ENCODE results near the gene ESPL1.
"Not testable (repeated sequence)": the region's sequence is repeated elsewhere in the genome, so short reads cannot be mapped to it uniquely, and the experiment has no call there.

ESPL1 gene

DNA sequence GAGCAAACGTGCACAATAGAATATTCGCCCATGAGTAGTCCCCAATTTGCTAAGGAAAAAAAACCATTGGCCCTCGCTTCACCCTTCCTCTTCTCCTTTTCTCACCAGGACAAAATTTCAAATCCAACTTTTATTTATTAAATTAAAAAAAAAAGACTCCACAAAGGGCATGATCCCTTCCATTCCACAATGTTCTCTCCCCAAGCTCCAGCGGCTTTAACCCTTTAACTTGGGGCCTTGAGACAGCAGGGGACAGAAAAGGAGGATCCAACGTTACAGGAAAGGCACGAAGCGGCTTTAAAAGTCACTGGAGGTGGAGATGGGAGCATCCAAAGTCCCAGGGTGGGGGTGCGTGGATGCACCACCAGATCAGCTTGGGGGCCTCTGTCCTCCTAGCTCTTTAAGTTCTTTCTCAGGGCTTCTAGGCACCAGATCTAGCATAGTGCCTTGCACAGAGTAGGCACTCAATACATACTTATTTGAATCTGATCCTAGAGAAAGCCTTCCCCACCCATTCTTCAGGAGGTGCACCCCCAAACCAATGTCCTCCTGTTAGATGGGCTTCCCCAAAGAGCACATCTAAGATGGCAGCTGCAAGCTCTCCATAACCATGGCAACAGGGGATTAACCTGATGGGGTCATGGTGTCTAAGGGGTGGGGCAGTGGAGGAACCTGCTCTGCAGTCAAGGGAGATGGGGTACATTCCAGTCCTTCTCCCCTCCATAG, 58.5 kb downstream of the ESPL1 start:
- DNase-seq: no peak
- in situ Hi-C loops (cut with MboI; ENCODE audit: low pct_unique_long_range_greater_than_20kb, low sequenced_read_pairs): no loop called here

GRCh38 chr12:53327435-53328042, 59.4 kb downstream of the ESPL1 start:
- peak; percentile 49 for DNase-seq
- in situ Hi-C loops (cut with MboI; ENCODE audit: low pct_unique_long_range_greater_than_20kb, low sequenced_read_pairs): no loop called here

DNA sequence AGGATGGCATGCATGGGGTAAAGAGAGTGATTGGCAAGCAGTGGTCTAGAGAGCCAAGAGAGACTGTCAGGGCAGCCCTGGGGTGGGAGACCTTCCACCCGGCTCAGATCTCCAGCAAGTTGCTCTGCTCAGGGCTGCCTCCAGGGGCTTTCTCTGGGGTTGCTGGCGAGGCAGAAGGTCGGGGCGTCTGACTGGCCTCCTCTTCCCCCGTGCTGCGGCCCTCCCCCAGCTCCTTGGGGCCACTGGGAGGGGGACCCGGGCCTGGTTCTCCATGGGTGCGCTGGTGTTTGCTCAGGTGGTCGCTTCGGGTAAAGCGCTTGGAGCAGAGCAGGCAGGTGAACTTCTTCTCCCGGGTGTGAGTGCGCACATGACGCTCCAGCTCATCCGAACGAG, 59.9 kb downstream of the ESPL1 start:
- in situ Hi-C loops (cut with MboI; ENCODE audit: low pct_unique_long_range_greater_than_20kb, low sequenced_read_pairs): no loop called here
- no peak for DNase-seq

DNA sequence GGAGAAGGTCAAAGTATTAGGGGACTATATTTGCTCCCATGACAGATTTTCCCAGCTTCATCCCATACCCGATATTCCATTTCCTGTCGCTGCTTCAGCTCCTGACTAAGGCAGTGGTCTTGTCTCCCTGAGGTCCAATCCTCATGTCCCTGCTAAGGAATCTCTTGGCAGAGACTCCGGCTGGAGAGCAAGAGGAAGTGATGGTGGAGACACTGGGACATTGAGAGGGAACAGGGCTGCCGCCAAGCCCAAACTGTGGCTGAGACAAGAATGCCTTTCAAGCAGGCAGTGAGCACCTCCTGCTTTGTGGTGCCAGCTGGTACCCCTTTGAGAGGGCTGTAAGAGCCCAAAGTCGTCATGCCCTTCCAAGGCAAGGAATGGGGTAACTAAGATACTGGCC, 62.6 kb downstream of the ESPL1 start:
- in situ Hi-C loops (cut with MboI; ENCODE audit: low pct_unique_long_range_greater_than_20kb, low sequenced_read_pairs): no loop called here
- DNase-seq: no peak

GRCh38 chr12:53332339-53332738, 64.2 kb downstream of the ESPL1 start:
- DNase-seq; in situ Hi-C loops (cut with MboI; ENCODE audit: low pct_unique_long_range_greater_than_20kb, low sequenced_read_pairs): not testable (repeated sequence)

- in situ Hi-C loops (cut with MboI; ENCODE audit: low pct_unique_long_range_greater_than_20kb, low sequenced_read_pairs): no loop called here
- no peak for DNase-seq
Observed at GRCh38 chr12:53332744-53333143, 64.6 kb downstream of the ESPL1 start.

DNA sequence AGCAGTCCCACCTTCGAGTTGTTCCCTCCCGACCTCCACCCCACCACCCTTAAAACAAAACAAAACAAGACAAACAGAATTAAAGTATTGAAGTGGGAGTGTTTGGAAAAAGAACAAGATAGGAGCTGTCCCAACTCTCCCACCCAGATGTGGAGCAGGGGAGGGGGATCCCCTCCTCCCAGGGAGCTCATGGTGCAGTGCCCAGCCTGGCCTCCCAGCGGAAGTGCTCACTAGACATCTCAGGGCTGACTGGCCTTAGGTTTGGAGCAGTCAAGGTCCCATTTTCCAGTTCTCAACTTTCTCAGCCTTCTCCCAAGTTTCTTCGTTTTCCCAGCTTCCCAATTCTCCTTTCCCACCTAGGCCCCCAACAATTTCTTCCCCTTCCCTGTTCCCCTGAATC, 65.2 kb downstream of the ESPL1 start:
- in situ Hi-C loops (cut with MboI; ENCODE audit: low pct_unique_long_range_greater_than_20kb, low sequenced_read_pairs): no loop called here
- no peak for DNase-seq

GRCh38 chr12:53333845-53334244, 65.7 kb downstream of the ESPL1 start:
- no peak for DNase-seq
- in situ Hi-C loops (cut with MboI; ENCODE audit: low pct_unique_long_range_greater_than_20kb, low sequenced_read_pairs): no loop called here

DNA sequence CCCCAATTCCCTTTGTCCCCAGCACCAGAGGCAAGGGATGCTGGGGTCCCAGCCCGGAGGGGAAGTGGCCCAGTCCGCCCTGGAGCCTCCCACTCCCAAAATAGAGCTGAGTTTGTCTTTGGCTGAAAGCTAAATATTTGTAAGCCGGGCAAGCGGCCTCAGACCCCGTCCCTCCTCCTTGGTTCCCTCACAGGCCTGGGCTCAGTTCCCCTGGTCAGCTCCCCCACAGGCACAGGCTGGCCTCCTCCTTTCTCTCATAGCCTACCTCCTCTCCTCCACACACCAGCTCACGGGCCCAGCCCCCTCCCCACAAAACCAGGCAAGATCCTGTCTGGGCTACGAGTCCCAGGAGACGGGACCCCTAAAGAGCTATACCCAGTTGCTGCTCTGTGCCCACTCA, 66.7 kb downstream of the ESPL1 start:
- in situ Hi-C loops (cut with MboI; ENCODE audit: low pct_unique_long_range_greater_than_20kb, low sequenced_read_pairs): no loop called here
- DNase-seq: no peak

DNA sequence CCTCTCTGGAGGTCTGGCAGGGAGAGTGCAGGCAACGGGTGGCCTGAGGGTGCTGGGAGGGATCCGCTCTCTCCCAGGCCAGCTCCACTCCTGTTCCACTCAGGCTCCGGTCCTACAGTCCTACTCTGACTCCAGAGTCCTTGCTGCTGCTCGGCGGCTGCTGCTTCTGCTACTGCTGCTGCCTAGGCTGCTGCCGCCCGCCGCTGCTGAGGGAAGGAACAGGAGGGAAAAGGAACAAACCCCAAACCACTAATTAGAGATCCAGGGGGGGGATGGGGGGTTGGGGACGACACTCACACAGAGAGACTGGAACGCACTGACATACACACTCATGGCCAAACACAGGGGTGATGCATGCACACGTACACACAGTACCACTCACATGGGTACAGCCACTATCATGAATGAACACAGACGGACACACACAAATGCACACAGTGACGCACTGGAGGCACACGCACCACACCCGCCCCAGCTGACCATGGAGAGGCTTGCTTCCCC, 68.1 kb downstream of the ESPL1 start, which contains the start of gene SP7:
Gene SP7 (minus strand): TSS at position 174 of the 501 bp plus-strand sequence. CDS start 708 bp downstream, outside the sequence.
- peak; percentile 87 for DNase-seq
- in situ Hi-C loops (cut with MboI; ENCODE audit: low pct_unique_long_range_greater_than_20kb, low sequenced_read_pairs): no loop called here

- in situ Hi-C loops (cut with MboI; ENCODE audit: low pct_unique_long_range_greater_than_20kb, low sequenced_read_pairs): no loop called here
- DNase-seq: no peak
Observed at GRCh38 chr12:53338017-53338416, 69.9 kb downstream of the ESPL1 start.

GRCh38 chr12:53338916-53339315, 70.8 kb downstream of the ESPL1 start:
- in situ Hi-C loops (cut with MboI; ENCODE audit: low pct_unique_long_range_greater_than_20kb, low sequenced_read_pairs): no loop called here
- no peak for DNase-seq

GRCh38 chr12:53340398-53340797, 72.3 kb downstream of the ESPL1 start:
- in situ Hi-C loops (cut with MboI; ENCODE audit: low pct_unique_long_range_greater_than_20kb, low sequenced_read_pairs): no loop called here
- no peak for DNase-seq

Measured in KBM-7 (cell line).